ENCODE results near the gene MECP2.

The MECP2 gene

DNA sequence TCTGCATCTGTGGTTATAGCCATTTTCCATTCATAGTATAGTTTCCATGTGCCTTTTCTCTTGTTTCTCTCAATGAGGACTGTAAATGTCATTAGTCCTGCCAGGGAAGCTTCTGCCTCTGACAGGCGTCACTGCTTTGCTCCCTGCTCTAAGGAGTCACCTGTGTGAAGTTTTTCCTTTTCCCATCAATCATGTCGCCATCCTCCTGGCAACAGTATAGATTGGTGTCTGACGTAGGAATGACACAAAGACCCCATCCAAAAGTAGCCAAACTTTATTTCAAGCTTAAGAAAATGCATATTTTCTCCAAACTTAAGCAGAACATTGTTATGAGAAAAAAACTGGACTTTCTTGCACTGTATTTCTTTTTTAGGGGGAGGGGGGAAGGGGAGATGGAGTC is 23.1 kb upstream of the MECP2 start:
- no peak overlapping the region for H3K27ac ChIP-seq
- no peak overlapping the region for H2AFZ ChIP-seq (ENCODE audit: low read depth)
- no peaks in the 10 kb centered on the region for H3K36me3 ChIP-seq (ENCODE audit: insufficient read depth)
- no peaks in the 10 kb centered on the region for H4K20me1 ChIP-seq (ENCODE audit: insufficient read depth)
- no peaks in the 10 kb centered on the region for H3K27me3 ChIP-seq (ENCODE audit: insufficient read depth, low read depth)
- TF ChIP-seq, protein P1, sequence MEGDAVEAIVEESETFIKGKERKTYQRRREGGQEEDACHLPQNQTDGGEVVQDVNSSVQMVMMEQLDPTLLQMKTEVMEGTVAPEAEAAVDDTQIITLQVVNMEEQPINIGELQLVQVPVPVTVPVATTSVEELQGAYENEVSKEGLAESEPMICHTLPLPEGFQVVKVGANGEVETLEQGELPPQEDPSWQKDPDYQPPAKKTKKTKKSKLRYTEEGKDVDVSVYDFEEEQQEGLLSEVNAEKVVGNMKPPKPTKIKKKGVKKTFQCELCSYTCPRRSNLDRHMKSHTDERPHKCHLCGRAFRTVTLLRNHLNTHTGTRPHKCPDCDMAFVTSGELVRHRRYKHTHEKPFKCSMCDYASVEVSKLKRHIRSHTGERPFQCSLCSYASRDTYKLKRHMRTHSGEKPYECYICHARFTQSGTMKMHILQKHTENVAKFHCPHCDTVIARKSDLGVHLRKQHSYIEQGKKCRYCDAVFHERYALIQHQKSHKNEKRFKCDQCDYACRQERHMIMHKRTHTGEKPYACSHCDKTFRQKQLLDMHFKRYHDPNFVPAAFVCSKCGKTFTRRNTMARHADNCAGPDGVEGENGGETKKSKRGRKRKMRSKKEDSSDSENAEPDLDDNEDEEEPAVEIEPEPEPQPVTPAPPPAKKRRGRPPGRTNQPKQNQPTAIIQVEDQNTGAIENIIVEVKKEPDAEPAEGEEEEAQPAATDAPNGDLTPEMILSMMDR (conservative IDR thresholded peaks at IDR 0.05; ENCODE audit: low read depth, low read length): no peak
- no peak overlapping the region for H3K4me3 ChIP-seq (IDR thresholded peaks at IDR 0.05; ENCODE audit: insufficient read depth, low read depth, low read length)
- H3K4me2 ChIP-seq: no peak overlapping the region
- no peak overlapping the region for H3K9ac ChIP-seq
- H3K79me2 ChIP-seq (ENCODE audit: insufficient read depth, low read depth): no peaks in the 10 kb centered on the region
- H3K4me1 ChIP-seq (ENCODE audit: low read depth, poor library complexity, severe bottlenecking): peaks cover 8% of the 10 kb centered on the region

DNA sequence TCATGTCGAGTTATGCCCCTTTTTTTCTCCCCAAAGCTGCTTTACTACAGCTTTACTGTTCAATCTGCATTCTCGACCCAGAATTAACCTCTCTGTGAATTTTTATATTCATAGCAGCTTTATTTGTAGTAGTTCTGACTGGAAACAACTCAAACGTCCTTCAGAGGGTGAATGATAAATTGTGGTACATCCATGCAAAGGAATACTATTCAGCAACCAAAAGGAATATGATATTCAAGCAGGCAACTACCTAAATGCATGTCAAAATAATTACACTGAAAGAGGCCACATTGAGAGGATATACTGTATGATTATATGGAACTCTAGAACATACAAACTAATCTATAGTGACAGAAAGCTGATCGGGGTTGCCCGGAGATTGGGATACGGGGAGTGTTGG is 20.0 kb upstream of the MECP2 start:
- Histone ChIP-seq H2AFZ (ENCODE audit: low read depth) (no peak overlapping the region), H4K20me1 (ENCODE audit: insufficient read depth) (no peaks in the 10 kb centered on the region), H3K9ac (no peak overlapping the region), H3K27me3 (ENCODE audit: insufficient read depth, low read depth) (no peaks in the 10 kb centered on the region), H3K4me3 (IDR thresholded peaks at IDR 0.05; ENCODE audit: insufficient read depth, low read depth, low read length) (no peak overlapping the region), H3K4me2 (no peak overlapping the region), H3K79me2 (ENCODE audit: insufficient read depth, low read depth) (no peaks in the 10 kb centered on the region), H3K36me3 (ENCODE audit: insufficient read depth) (no peaks in the 10 kb centered on the region), H3K27ac (no peak overlapping the region), H3K4me1 (ENCODE audit: low read depth, poor library complexity, severe bottlenecking) (no peaks in the 10 kb centered on the region)
- TF ChIP-seq, protein P1 (conservative IDR thresholded peaks at IDR 0.05; ENCODE audit: low read depth, low read length): no peak

DNA sequence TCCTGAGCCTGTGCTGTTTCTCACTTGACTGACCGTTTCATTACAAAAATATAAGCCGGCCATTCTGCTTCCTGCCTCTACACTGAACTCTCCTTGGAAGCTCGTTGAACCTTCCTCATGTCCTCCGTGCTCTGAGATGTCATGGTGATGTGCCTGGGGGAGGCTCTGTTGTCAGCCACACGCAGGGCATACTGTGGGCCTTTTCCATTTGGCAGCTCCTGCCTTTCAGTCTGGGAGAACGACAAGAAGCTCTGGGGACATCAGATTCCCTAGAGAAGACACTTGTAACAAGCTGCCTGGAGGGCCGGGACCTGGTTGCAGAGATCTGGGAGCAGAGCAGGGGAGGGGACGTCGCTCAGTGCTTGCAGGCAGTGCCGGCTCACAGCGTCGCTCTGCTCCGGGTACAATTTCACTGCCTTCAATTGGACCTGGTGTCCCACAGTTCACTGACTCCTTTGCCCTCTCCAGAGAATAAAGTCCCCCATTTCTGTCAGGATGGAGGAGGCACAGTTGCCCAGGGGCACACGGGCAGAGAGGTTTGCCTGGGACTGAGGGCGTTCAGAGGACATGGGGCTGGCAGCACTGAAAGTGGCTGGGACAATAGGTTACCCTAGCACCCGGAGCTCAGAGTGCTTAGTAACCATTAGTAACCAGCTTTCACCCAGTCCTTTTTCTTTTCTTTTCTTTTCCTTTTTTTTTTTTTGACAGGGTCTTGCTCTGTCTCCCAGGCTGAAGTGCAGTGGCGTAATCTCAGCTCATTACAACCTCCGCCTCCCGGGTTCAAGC is 19.1 kb upstream of the MECP2 start:
- H2AFZ ChIP-seq (ENCODE audit: low read depth): no peak overlapping the region
- no peak overlapping the region for H3K27ac ChIP-seq
- TF ChIP-seq, protein P1 (conservative IDR thresholded peaks at IDR 0.05; ENCODE audit: low read depth, low read length): no peak
- no peaks in the 10 kb centered on the region for H3K4me1 ChIP-seq (ENCODE audit: low read depth, poor library complexity, severe bottlenecking)
- H3K9ac ChIP-seq: no peak overlapping the region
- H3K4me3 ChIP-seq (IDR thresholded peaks at IDR 0.05; ENCODE audit: insufficient read depth, low read depth, low read length): no peak overlapping the region
- H3K4me2 ChIP-seq: no peak overlapping the region
- H4K20me1 ChIP-seq (ENCODE audit: insufficient read depth): no peaks in the 10 kb centered on the region
- H3K79me2 ChIP-seq (ENCODE audit: insufficient read depth, low read depth): no peaks in the 10 kb centered on the region
- H3K27me3 ChIP-seq (ENCODE audit: insufficient read depth, low read depth): no peaks in the 10 kb centered on the region
- no peaks in the 10 kb centered on the region for H3K36me3 ChIP-seq (ENCODE audit: insufficient read depth)

DNA sequence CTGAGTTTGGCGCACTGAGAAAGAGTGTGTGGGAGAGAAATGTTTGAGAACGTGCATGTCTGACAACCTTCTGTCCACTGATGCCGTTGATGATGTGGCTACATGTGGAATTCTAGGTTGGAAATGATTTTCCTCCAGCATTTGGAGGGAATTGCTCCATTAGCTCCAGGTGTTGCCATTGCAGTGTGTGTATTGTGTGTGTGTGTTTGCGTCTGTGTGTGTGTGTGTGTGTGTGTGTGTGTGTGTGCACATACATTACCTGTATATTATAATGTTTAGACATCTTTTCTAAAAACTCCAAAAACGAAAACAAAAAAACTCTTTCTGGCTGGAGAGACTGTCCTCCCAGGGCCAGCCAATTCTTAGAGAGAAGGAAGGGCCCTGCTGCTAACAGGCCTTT is 18.2 kb upstream of the MECP2 start:
- Histone ChIP-seq H3K4me1 (ENCODE audit: low read depth, poor library complexity, severe bottlenecking) (no peaks in the 10 kb centered on the region), H3K4me3 (IDR thresholded peaks at IDR 0.05; ENCODE audit: insufficient read depth, low read depth, low read length) (no peak overlapping the region), H2AFZ (ENCODE audit: low read depth) (no peak overlapping the region), H3K27me3 (ENCODE audit: insufficient read depth, low read depth) (no peaks in the 10 kb centered on the region), H3K79me2 (ENCODE audit: insufficient read depth, low read depth) (no peaks in the 10 kb centered on the region), H3K9ac (no peak overlapping the region), H3K27ac (no peak overlapping the region), H3K4me2 (no peak overlapping the region), H4K20me1 (ENCODE audit: insufficient read depth) (no peaks in the 10 kb centered on the region), H3K36me3 (ENCODE audit: insufficient read depth) (no peaks in the 10 kb centered on the region)
- TF ChIP-seq, protein P1 (conservative IDR thresholded peaks at IDR 0.05; ENCODE audit: low read depth, low read length): no peak
